IMR-90 (cell line): ENCODE data around the gene PRSS1. TPM values are rescaled to one million over a fixed set of nuclear protein-coding genes. Genes with fewer than 3 reads are reported as not detected.

Experiments
- ATAC-seq: fragments of 200-7000 bp; cut with Tn5 transposase; 2 replicates; pipeline ENCODE4 v1.9.1; 2020; ENCODE audit warnings: low read depth, mild to moderate bottlenecking, moderate library complexity
- BruUV-seq: library from RNA; stranded (reverse); fragments of 400-500 nt; replicated peaks from 2 replicates; lab custom pipeline; 2021; lab: Mats Ljungman, UMichigan
- CTCF ChIA-PET: fragments of 300-600 bp; formaldehyde crosslinking; extraction: SDS; loops from one replicate; lab custom pipeline; 2021; ENCODE audit warnings: antibody characterized with exemption; lab: Yijun Ruan, JAX
- POLR2A ChIA-PET: fragments of 300-600 bp; sonication (Branson Sonifier 250); formaldehyde crosslinking; loops from one replicate; lab custom pipeline; 2022; ENCODE audit warnings: antibody characterized with exemption; ENCODE audit not compliant: unreplicated experiment; lab: Charles Lee
- DNase-seq: peaks from one replicate; pipeline ENCODE4 v3.0.0; 2013
- H2AFZ ChIP-seq: replicated peaks from 2 replicates; pipeline ENCODE3; 2013; ENCODE audit warnings: low read length, mild to moderate bottlenecking; ENCODE audit not compliant: poor library complexity
- H2AK5ac ChIP-seq: 2 replicates; pipeline ENCODE4 v1.6.1; 2013; ENCODE audit warnings: low read depth, low read length, inconsistent platforms
- H2AK9ac ChIP-seq: replicated peaks from 2 replicates; pipeline ENCODE3; 2013; ENCODE audit warnings: mild to moderate bottlenecking, low read depth, low read length, moderate library complexity; ENCODE audit not compliant: poor library complexity
- H2BK120ac ChIP-seq: 2 replicates; pipeline ENCODE4 v1.6.1; 2013; ENCODE audit warnings: low read depth, low read length, inconsistent platforms
- H2BK15ac ChIP-seq: 3 replicates; pipeline ENCODE4 v1.6.1; 2013; ENCODE audit warnings: low read depth, low read length, inconsistent platforms
- H2BK20ac ChIP-seq: 2 replicates; pipeline ENCODE4 v1.6.1; 2013; ENCODE audit warnings: low read depth, mild to moderate bottlenecking, inconsistent platforms, low read length, moderate library complexity
- H2BK5ac ChIP-seq: 2 replicates; pipeline ENCODE4 v1.6.1; 2013; ENCODE audit warnings: mild to moderate bottlenecking, low read depth, low read length, inconsistent platforms; ENCODE audit not compliant: poor library complexity, severe bottlenecking
- H3K14ac ChIP-seq: replicated peaks from 2 replicates; pipeline ENCODE4 v1.6.1; 2013; ENCODE audit warnings: low read depth, low read length, inconsistent platforms
- H3K18ac ChIP-seq: 2 replicates; pipeline ENCODE4 v1.6.1; 2013; ENCODE audit warnings: low read depth, low read length, control low read depth
- H3K23ac ChIP-seq: 2 replicates; pipeline ENCODE4 v1.6.1; 2013; ENCODE audit warnings: low read depth, low read length, inconsistent platforms
- H3K27ac ChIP-seq: 2 replicates; pipeline ENCODE4 v1.5.1; 2013; ENCODE audit warnings: mild to moderate bottlenecking, control low read depth, low read length; ENCODE audit not compliant: insufficient read depth
- H3K27me3 ChIP-seq: 2 replicates; pipeline ENCODE4 v1.6.1; 2013; ENCODE audit warnings: low read length; ENCODE audit not compliant: control insufficient read depth, insufficient read depth
- H3K36me3 ChIP-seq: 2 replicates; pipeline ENCODE4 v1.6.1; 2013; ENCODE audit warnings: low read length, mixed read lengths; ENCODE audit not compliant: control insufficient read depth, insufficient read depth
- H3K4ac ChIP-seq: 2 replicates; pipeline ENCODE4 v1.6.1; 2013; ENCODE audit warnings: low read depth, low read length, inconsistent platforms
- H3K4me1 ChIP-seq: 2 replicates; pipeline ENCODE4 v1.6.1; 2013; ENCODE audit warnings: low read length, mixed read lengths; ENCODE audit not compliant: control insufficient read depth, insufficient read depth
- H3K4me2 ChIP-seq: 2 replicates; pipeline ENCODE4 v1.6.1; 2013; ENCODE audit warnings: low read depth, mild to moderate bottlenecking, control low read depth, low read length, moderate library complexity
- H3K4me3 ChIP-seq: 2 replicates; pipeline ENCODE4 v1.5.1; 2013; ENCODE audit warnings: low read depth, mild to moderate bottlenecking, control low read depth, low read length, moderate library complexity; ENCODE audit not compliant: insufficient read depth
- H3K56ac ChIP-seq: 2 replicates; pipeline ENCODE4 v1.6.1; 2013; ENCODE audit warnings: low read length, inconsistent platforms; ENCODE audit not compliant: insufficient read depth; ENCODE audit errors: extremely low read depth
- H3K79me1 ChIP-seq, 2 experiments: 2 replicates each; pipeline ENCODE4 v1.6.1; 2013; ENCODE audit warnings: low read length in 2 of 2, inconsistent platforms in 1 of 2, low read depth in 1 of 2
- H3K9ac ChIP-seq: 2 replicates; pipeline ENCODE4 v1.6.1; 2013; ENCODE audit warnings: low read depth, low read length, control low read depth
- H3K9me1 ChIP-seq: 2 replicates; pipeline ENCODE4 v1.6.1; 2013; ENCODE audit warnings: low read length, inconsistent platforms; ENCODE audit not compliant: insufficient read depth
- H3K9me3 ChIP-seq: 2 replicates; pipeline ENCODE4 v1.6.1; 2013; ENCODE audit warnings: low read length; ENCODE audit not compliant: control insufficient read depth, insufficient read depth
- H4K20me1 ChIP-seq: 2 replicates; pipeline ENCODE4 v1.6.1; 2013; ENCODE audit warnings: low read length, inconsistent platforms; ENCODE audit not compliant: insufficient read depth
- H4K5ac ChIP-seq: 2 replicates; pipeline ENCODE4 v1.6.1; 2013; ENCODE audit warnings: mild to moderate bottlenecking, low read depth, low read length, control low read depth
- H4K8ac ChIP-seq, 2 experiments: 2 replicates each; pipeline ENCODE4 v1.6.1; 2013; ENCODE audit warnings: low read depth in 2 of 2, low read length in 2 of 2, control low read depth in 1 of 2, inconsistent platforms in 1 of 2
- H4K91ac ChIP-seq: 2 replicates; pipeline ENCODE4 v1.6.1; 2013; ENCODE audit warnings: low read depth, low read length, inconsistent platforms; ENCODE audit not compliant: insufficient read depth
- BHLHE40 ChIP-seq: fragments of 150-350 bp; IDR thresholded peaks from 2 replicates; pipeline ENCODE4 v1.6.1; 2016; ENCODE audit warnings: mild to moderate bottlenecking, low read depth, low read length
- CEBPB ChIP-seq: IDR thresholded peaks from 2 replicates; pipeline ENCODE4 v1.6.1; 2012; ENCODE audit warnings: low read depth, low read length, improper control_type of control experiment
- CHD1 ChIP-seq: IDR thresholded peaks from 2 replicates; pipeline ENCODE4 v1.6.1; 2012; ENCODE audit warnings: low read depth, low read length, improper control_type of control experiment
- ELK1 ChIP-seq: fragments of 150-350 bp; IDR thresholded peaks from 2 replicates; pipeline ENCODE4 v1.6.1; 2016; ENCODE audit warnings: low read depth, mild to moderate bottlenecking, low read length, moderate library complexity, borderline replicate concordance
- FOS ChIP-seq: fragments of 150-350 bp; IDR thresholded peaks from 2 replicates; pipeline ENCODE4 v1.6.1; 2016; ENCODE audit warnings: low read depth, low read length
- MAFK ChIP-seq: IDR thresholded peaks from 2 replicates; pipeline ENCODE4 v1.6.1; 2012; ENCODE audit warnings: low read depth, low read length, improper control_type of control experiment
- MAZ ChIP-seq: IDR thresholded peaks from 2 replicates; pipeline ENCODE4 v1.6.1; 2012; ENCODE audit warnings: low read depth, mild to moderate bottlenecking, low read length, improper control_type of control experiment, moderate library complexity, borderline replicate concordance
- MXI1 ChIP-seq: IDR thresholded peaks from 2 replicates; pipeline ENCODE4 v1.6.1; 2012; ENCODE audit warnings: low read depth, mild to moderate bottlenecking, low read length, moderate library complexity, borderline replicate concordance
- NFE2L2 ChIP-seq: fragments of 150-350 bp; IDR thresholded peaks from 2 replicates; pipeline ENCODE4 v1.6.1; 2016; ENCODE audit warnings: low read depth, mild to moderate bottlenecking, low read length
- POLR2A ChIP-seq: IDR thresholded peaks from 2 replicates; pipeline ENCODE4 v1.6.1; 2012; ENCODE audit warnings: mild to moderate bottlenecking, low read depth, low read length
- RAD21 ChIP-seq: IDR thresholded peaks from 2 replicates; pipeline ENCODE4 v1.6.1; 2012; ENCODE audit warnings: low read length, improper control_type of control experiment
- RCOR1 ChIP-seq: IDR thresholded peaks from 2 replicates; pipeline ENCODE4 v1.6.1; 2012; ENCODE audit warnings: mild to moderate bottlenecking, low read length, improper control_type of control experiment; ENCODE audit not compliant: insufficient replicate concordance
- RFX5 ChIP-seq: IDR thresholded peaks from 2 replicates; pipeline ENCODE4 v1.8.0; 2012; ENCODE audit warnings: low read depth, mild to moderate bottlenecking, low read length, moderate library complexity
- SMC3 ChIP-seq: fragments of 150-350 bp; IDR thresholded peaks from 2 replicates; pipeline ENCODE4 v1.6.1; 2016; ENCODE audit warnings: low read depth, mild to moderate bottlenecking, antibody characterized with exemption, low read length, moderate library complexity
- USF2 ChIP-seq: fragments of 150-350 bp; IDR thresholded peaks from 2 replicates; pipeline ENCODE4 v1.6.1; 2017; ENCODE audit warnings: mild to moderate bottlenecking, antibody characterized with exemption, low read length, low read depth
- WGBS, 2 experiments: methylation state at CpG; one replicate each; pipeline versions ENCODE4 v1.1.5 to v1.1.7; 2013; ENCODE audit warnings: missing lambda C conversion rate in 2 of 2; ENCODE audit not compliant: insufficient read length in 1 of 2; ENCODE audit errors: extremely low coverage in 2 of 2; 5-methylcytosine and 5-hydroxymethylcytosine counted together
- dilution Hi-C: fragments of 300-500 bp; cut with HindIII; formaldehyde crosslinking; loops from one replicate; pipeline ENCODE4 v1.14.3; 2018; ENCODE audit warnings: low sequenced_read_pairs; ENCODE audit not compliant: unreplicated experiment
- in situ Hi-C: fragments of 300-500 bp; cut with MboI; formaldehyde crosslinking; loops from 3 replicates; pipeline ENCODE4 v1.14.3; 2019; ENCODE audit warnings: low sequenced_read_pairs, inconsistent platforms, mixed read lengths
- intact Hi-C: fragments of 100-400 bp; cut with micrococcal nuclease; formaldehyde crosslinking; loops from 2 replicates; pipeline ENCODE4 v1.10.0; 2022
- polyA plus RNA-seq, 3 experiments: library from polyadenylated mRNA; depleted of rRNA; stranded (reverse); fragments of >200 nt; gene quantifications; 2 replicates each; pipeline ENCODE4 v1.2.3, GENCODE V29; 2012; ENCODE audit warnings: low replicate concordance in 1 of 3
- total RNA-seq: library from RNA; depleted of rRNA; stranded (reverse); fragments of >200 nt; gene quantifications from 2 replicates; pipeline ENCODE4 v1.2.3, GENCODE V29; 2012
- TF ChIP-seq, protein P1 (sequence below): conservative IDR thresholded peaks from 2 replicates; pipeline ENCODE4 v1.5.1; 2012; ENCODE audit warnings: mild to moderate bottlenecking, low read depth, low read length, improper control_type of control experiment

The PRSS1 gene
- total and polyA plus RNA-seq, 2 of the 4 experiments (the other 2 are of a cell fraction): not detected

DNA sequence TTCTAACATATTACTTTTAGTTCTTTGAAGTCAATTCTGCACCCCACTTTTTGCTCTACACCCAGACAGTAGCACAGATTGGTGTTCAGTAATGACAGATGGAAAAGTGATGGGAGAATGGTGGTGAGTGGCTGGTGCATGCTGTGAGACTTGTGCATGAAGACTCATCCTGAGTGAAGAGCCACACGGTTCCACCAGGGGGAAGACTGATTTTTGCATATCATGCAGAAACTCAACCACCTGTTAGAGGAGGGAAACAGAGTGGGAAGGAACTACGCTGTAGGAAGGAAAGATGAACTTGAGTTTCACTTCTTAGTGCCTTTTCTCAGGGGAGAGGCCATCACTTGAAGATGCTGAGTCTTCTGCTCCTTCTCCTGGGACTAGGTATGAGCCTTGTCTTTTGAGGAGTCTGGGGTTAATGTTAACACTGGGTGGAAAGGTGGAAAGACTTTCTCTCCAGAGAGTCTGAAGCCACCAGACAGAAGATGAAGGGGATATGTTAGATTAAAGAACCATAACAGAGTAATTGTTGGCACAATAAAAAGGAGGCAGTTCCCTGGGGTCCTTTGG lies 9.3 kb upstream of the PRSS1 start:
- no peaks in the 10 kb centered on the region for H3K27me3 ChIP-seq
- no peak overlapping the region for H4K91ac ChIP-seq
- no peak overlapping the region for H3K4me2 ChIP-seq
- no peak overlapping the region for H2AFZ ChIP-seq
- H3K14ac ChIP-seq: no peak overlapping the region
- no peak overlapping the region for H3K56ac ChIP-seq
- H4K8ac ChIP-seq: no peak overlapping the region
- H2AK9ac ChIP-seq: no peak overlapping the region
- H3K23ac ChIP-seq: no peak overlapping the region
- no peaks in the 10 kb centered on the region for H3K9me3 ChIP-seq
- DNase-seq (no peak), ATAC-seq (no peak)
- TF ChIP-seq MAFK (no peak), CHD1 (no peak), RFX5 (no peak), NFE2L2 (no peak), POLR2A (no peak), SMC3 (no peak), ELK1 (no peak), BHLHE40 (no peak), MAZ (no peak), RCOR1 (no peak), RAD21 (no peak), FOS (no peak), USF2 (no peak), MXI1 (no peak), CEBPB (no peak)
- TF ChIP-seq, protein P1, sequence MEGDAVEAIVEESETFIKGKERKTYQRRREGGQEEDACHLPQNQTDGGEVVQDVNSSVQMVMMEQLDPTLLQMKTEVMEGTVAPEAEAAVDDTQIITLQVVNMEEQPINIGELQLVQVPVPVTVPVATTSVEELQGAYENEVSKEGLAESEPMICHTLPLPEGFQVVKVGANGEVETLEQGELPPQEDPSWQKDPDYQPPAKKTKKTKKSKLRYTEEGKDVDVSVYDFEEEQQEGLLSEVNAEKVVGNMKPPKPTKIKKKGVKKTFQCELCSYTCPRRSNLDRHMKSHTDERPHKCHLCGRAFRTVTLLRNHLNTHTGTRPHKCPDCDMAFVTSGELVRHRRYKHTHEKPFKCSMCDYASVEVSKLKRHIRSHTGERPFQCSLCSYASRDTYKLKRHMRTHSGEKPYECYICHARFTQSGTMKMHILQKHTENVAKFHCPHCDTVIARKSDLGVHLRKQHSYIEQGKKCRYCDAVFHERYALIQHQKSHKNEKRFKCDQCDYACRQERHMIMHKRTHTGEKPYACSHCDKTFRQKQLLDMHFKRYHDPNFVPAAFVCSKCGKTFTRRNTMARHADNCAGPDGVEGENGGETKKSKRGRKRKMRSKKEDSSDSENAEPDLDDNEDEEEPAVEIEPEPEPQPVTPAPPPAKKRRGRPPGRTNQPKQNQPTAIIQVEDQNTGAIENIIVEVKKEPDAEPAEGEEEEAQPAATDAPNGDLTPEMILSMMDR: no peak
- H2AK5ac ChIP-seq: no peak overlapping the region
- dilution Hi-C loops: no loop called here
- no peak overlapping the region for H3K4ac ChIP-seq
- H4K5ac ChIP-seq: no peak overlapping the region
- no peak overlapping the region for H3K9ac ChIP-seq
- H3K4me1 ChIP-seq: no peaks in the 10 kb centered on the region
- H3K36me3 ChIP-seq: no peaks in the 10 kb centered on the region
- H3K4me3 ChIP-seq: no peak overlapping the region
- intact Hi-C loops: no loop called here
- WGBS, 2 experiments: 20% methylated on average over 1 of the region's 2 CpGs; no CpG with 5 or more reads in 1 of the 2 experiments
- H4K20me1 ChIP-seq: no peaks in the 10 kb centered on the region
- no peaks in the 10 kb centered on the region for H3K9me1 ChIP-seq
- no peaks in the 10 kb centered on the region for H3K79me1 ChIP-seq
- in situ Hi-C loops: no loop called here
- no peak overlapping the region for H2BK15ac ChIP-seq
- H2BK120ac ChIP-seq: no peak overlapping the region
- H2BK20ac ChIP-seq: no peak overlapping the region
- ChIA-PET POLR2A (no interaction called here), CTCF (no interaction called here)
- no peak overlapping the region for H2BK5ac ChIP-seq
- BruUV-seq: no TSS peak
- H3K18ac ChIP-seq: no peak overlapping the region
- H3K27ac ChIP-seq: no peak overlapping the region
